NCI-H146 treated with DMSO at 0.1 percent for 48 hours (cell line): Measurements from ENCODE around the gene ARMC9.
"Not testable (repeated sequence)": the region's sequence is repeated elsewhere in the genome, so short reads cannot be mapped to it uniquely, and the experiment has no call there.

Source experiments
- DNase-seq: peaks from one replicate; lab custom pipeline; 2025; ENCODE audit not compliant: unreplicated experiment; lab: John Stamatoyannopoulos, UW

ARMC9 gene

DNA sequence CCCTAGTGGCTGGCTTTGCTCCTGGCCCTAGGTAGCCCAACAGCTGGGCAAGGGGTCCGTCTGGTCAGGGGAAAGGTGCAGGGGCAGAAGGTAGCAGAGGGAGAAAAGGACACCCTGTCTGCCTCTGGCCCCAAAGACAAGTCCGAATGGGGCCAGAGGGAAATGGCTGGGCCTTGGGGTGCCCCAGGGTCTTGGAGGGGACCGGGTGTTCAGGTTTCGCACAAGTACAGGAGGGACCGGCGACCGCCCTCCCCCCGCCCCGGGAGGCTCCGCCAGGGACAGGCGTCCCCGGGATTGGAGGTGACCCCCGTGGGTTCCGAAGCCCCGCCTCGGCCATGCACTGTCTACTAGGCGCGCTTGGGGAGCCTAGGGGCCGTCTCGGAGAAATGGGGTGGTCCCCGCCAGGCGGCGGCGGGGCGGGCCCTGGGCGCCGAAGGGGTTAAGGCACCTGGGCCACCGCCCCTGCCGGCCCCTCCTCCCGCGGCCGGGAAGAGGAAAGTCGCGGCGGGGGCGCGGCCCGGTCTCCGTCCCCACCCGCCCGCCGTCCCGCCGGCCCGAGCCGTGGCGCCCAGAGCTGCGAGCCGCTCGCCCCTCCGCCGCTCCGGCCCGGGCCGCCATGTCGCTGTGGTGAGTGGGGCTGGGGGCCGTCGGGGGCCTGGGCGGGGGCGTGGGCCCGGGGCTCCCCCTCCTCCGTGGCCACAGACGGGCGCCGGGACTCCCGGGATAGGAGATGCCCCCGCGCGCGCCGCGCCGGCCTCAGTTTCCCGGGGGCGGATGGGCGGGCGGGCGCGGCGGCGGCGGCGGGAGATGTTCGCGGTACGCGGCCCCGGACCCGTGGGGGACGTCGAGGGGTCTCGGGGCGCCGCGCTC lies 197.0 kb downstream of the ARMC9 start, which contains the start of gene B3GNT7:
TSS of gene B3GNT7 (plus strand) at position 523 of the 870 bp plus-strand sequence. CDS start at position 617, 94 bp downstream.
- DNase-seq, result no peak

DNA sequence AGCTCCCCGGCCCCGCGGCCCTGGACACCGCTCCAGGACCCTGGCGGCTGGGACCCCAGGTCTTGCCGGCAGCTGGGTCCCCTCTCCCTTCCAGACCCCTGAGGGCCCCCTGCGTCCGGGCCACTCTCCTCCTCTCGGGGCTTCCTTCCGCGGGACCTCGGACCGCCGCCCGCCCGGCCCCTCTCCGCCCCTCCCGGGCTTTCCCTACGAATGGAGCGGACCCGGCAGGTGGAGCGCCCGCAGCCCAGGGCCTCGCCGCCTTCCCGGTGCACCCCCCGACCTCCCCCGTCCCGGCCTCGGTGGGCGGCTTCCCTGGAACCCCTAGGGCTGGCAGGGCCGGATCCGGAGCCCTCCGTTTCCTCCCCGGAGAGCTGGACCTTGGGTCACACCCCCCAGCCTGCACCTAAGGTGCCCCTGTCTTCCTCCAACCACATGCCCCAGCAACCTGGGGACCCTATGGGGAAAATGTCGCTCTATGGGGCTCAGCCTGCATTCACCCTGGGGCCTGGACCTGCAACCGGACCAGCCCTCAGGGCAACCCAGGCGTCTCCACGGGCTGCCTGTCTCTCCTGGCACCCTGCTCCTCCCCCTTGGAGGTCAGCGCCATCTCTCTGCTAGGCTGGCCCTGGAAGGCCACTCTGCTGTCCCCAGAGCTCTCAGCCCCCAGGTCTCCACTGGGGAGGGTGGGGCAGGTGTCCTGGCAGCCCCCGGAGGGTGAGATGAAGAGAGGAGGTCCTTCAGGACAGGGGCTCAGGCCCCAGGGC lies 197.8 kb downstream of the ARMC9 start:
- no peak for DNase-seq

DNA sequence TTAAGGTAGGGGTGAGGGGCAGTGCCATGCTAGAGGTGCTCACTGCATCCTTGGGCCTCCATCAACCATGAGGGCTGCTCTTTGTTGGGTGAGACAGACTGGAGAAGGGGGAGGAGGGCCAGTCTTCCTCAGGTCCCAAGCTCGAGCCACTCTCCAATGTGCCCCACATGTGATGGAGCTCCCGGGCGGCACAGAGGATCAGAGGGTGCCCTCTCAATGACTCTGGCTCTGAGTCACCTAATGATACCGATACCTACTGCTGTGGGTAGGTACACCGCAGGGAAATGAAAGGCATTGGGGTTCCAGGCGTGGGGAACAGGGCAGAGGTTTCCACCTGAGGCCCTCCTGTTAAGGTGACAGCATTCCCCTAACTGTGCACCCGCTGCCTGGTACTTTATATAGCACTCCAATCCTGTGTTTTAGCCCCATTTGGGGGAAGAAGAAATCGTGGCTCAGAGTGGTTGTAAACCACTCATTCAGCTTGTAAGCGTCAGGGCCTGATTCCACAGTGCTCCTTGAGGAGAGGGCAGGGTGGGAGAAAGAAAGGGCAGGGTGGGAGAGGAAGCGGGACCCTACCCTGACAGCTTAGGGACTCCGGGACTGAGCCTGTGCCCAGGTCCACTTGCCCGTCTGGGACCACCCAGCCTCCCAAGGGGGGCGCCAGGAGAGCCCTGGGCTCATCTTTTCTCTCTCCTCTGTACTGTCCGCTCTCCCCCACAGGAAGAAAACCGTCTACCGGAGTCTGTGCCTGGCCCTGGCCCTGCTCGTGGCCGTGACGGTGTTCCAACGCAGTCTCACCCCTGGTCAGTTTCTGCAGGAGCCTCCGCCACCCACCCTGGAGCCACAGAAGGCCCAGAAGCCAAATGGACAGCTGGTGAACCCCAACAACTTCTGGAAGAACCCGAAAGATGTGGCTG lies 198.8 kb downstream of the ARMC9 start:
- no peak for DNase-seq

DNA sequence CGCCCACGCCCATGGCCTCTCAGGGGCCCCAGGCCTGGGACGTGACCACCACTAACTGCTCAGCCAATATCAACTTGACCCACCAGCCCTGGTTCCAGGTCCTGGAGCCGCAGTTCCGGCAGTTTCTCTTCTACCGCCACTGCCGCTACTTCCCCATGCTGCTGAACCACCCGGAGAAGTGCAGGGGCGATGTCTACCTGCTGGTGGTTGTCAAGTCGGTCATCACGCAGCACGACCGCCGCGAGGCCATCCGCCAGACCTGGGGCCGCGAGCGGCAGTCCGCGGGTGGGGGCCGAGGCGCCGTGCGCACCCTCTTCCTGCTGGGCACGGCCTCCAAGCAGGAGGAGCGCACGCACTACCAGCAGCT lies 199.5 kb downstream of the ARMC9 start:
- no peak for DNase-seq

- no peak for DNase-seq
Measured at GRCh38 chr2:231398585-231398984, 200.2 kb downstream of the ARMC9 start.

GRCh38 chr2:231399046-231399852 lies 200.8 kb downstream of the ARMC9 start:
- DNase-seq, result no peak

DNA sequence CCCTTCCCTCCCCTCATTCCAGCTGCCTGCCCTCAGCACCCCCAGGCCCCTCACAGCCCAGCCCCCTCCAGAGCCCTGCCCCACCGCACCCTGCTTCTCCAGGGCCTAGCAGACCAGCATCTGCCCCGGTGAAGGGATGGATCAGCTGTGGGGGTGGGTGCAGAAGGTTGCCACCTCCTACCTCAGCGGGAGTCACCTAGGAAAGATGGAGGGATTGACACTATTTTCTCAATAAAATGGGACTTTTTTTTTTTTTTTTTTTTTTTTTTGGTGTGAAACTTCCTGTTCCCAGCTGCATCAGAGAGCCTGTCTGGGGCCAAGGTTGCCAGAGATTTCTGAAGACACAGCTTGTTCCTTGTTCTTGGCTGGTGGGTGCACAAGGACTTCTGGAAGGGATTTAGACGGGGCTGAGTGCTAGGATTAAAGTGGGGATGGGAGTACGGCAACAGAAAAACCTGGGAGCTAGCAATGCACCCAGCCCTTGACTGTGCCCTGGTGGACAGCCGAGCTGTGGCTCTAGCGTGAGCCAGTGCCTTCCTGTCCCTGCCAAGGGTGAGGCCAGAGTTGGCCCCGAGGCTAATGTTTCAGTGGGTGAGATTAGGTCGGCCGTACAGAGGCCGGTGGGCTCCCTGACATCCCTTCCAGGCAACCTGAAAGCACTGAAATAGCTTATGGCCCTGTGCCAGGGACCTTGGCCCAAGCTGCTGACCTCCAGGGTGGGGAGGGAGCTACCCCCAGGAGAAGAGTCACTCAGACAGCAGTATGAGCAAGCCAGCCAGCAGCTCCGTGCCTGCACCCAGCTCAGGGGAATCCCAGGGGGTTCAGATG lies 201.6 kb downstream of the ARMC9 start:
- DNase-seq, result no peak

GRCh38 chr2:231400681-231401080 lies 202.2 kb downstream of the ARMC9 start:
- DNase-seq, result not testable (repeated sequence)

DNA sequence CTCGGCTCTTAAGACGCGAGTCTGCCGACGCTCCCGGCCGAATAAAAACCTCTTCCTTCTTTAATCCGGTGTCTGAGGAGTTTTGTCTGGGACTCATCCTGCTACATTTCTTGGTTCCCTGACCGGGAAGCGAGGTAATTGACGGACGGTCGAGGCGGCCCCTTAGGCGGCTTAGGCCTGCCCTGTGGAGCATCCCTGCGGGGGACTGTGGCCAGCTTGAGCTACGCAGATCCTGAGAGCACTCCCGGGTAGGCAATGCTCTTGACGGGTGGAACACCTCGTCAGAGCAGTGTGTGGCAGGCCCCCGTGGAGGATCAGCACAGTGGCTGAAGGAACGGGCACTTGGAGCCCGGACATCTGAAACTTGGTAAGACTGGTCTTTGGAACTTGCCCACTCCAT lies 202.7 kb downstream of the ARMC9 start:
- not testable (repeated sequence) for DNase-seq

DNA sequence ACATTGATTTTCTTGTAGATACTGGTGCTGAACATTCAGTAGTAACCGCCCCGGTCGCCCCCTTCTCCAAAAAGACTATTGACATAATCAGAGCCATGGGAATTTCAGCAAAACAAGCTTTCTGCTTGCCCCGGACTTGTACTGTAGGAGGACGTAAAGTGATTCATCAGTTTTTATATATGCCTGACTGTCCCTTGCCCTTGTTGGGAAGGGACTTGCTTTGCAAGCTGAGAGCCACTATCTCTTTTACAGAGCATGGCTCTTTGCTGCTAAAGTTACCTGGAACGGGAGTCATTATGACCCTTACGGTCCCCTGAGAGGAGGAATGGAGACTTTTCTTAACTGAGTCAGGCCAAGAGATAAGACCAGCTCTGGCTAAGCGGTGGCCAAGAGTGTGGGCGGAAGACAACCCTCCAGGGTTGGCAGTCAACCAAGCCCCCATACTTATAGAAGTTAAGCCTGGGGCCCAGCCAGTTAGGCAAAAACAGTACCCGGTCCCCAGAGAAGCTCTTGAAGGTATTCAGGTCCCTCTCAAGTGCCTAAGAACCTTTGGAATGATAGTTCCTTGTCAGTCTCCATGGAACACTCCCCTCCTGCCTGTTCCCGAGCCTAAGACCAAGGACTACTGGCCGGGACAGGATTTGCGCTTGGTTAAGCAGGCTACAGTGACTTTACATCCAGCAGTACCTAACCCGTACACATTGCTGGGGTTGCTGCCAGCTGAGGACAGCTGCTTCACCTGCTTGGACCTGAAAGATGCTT lies 205.2 kb downstream of the ARMC9 start:
- DNase-seq, result not testable (repeated sequence)

DNA sequence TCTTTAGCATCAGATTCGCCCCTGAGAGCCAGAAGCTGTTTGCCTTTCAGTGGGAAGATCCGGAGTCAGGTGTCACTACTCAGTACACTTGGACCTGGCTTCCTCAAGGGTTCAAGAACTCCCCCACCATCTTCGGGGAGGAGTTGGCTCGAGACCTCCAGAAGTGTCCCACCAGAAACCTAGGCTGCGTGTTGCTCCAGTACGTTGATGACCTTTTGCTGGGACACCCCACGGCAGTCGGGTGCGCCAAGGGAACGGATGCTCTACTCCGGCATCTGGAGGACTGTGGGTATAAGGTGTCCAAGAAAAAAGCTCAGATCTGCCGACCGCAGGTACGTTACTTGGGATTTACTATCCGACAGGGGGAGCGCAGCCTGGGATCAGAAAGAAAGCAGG lies 205.8 kb downstream of the ARMC9 start:
- not testable (repeated sequence) for DNase-seq

GRCh38 chr2:231405601-231406367 lies 207.4 kb downstream of the ARMC9 start:
- not testable (repeated sequence) for DNase-seq

DNA sequence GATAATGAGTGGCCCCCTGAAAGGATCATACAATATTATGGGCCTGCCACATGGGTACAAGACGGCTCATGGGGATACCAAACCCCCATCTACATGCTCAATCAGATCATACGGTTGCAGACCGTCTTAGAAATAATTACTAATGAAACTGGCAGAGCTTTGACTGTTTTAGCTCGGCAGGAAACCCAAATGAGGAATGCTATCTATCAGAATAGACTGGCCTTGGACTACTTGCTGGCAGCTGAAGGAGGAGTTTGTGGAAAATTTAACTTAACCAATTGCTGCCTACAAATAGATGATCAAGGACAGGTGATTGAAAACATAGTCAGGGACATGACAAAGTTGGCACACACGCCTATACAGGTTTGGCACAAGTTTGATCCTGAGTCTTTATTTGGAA lies 209.3 kb downstream of the ARMC9 start:
- not testable (repeated sequence) for DNase-seq

GRCh38 chr2:231408304-231408703 lies 209.9 kb downstream of the ARMC9 start:
- DNase-seq, result not testable (repeated sequence)

DNA sequence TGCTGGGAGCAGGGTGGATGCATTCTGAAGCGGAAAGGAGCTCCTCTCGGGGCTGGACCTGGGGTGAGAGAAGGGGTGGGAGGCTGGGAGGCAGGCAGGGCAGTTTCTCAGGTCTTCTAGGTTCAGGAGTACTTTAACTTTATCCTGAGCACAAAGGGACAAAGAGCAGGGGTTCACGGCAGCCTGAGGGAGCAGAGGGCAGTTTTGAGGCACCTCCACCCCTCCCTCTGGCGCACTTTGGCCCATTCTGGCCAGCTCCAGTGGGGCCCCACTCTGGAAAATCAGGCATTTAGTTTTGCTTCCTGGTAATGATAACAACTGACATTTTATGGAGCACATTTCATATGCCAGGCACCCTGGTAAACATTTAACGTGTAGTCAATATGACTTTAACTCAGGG lies 211.3 kb downstream of the ARMC9 start:
- no peak for DNase-seq

GRCh38 chr2:231410293-231411004 lies 212.0 kb downstream of the ARMC9 start:
- DNase-seq, result no peak

GRCh38 chr2:231411237-231411636 lies 212.8 kb downstream of the ARMC9 start:
- DNase-seq, result no peak
